ENCODE data around the gene LMNTD1.

LMNTD1 gene

DNA sequence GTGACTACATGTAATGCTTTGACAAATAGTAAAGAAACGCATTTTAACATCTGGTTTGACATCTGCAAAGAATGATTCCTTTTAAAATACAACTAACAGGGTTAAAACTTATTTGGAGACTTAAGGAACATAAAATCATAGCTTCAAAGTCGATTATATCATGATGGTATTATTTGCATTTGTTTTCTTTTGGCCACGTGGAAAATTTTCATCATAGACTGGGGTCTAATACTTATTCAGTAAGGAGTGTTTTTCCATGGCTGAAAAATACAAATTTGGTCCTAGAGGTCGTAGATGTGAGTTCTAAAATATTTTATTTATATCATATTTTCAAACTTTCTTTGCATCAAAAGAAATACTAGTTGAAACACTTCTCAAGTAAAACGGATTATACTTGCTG is 31.5 kb upstream of the LMNTD1 start:
- TF ChIP-seq EZH2 (IDR thresholded peaks at IDR 0.05; ENCODE audit: borderline replicate concordance, low read length) = no peak
- TF ChIP-seq, protein P1, sequence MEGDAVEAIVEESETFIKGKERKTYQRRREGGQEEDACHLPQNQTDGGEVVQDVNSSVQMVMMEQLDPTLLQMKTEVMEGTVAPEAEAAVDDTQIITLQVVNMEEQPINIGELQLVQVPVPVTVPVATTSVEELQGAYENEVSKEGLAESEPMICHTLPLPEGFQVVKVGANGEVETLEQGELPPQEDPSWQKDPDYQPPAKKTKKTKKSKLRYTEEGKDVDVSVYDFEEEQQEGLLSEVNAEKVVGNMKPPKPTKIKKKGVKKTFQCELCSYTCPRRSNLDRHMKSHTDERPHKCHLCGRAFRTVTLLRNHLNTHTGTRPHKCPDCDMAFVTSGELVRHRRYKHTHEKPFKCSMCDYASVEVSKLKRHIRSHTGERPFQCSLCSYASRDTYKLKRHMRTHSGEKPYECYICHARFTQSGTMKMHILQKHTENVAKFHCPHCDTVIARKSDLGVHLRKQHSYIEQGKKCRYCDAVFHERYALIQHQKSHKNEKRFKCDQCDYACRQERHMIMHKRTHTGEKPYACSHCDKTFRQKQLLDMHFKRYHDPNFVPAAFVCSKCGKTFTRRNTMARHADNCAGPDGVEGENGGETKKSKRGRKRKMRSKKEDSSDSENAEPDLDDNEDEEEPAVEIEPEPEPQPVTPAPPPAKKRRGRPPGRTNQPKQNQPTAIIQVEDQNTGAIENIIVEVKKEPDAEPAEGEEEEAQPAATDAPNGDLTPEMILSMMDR (IDR thresholded peaks at IDR 0.05; ENCODE audit: low read length) = no peak
- Histone ChIP-seq H3K4me2 (ENCODE audit: low read length) (no peak overlapping the region), H3F3A (ENCODE audit: insufficient read depth, low read length) (no peaks in the 10 kb centered on the region), H3K27ac (ENCODE audit: low read depth, low read length, poor library complexity, severe bottlenecking) (no peak overlapping the region), H3K9me2 (ENCODE audit: low read depth, low read length) (no peaks in the 10 kb centered on the region), H3K36me3 (ENCODE audit: insufficient read depth, low read length) (no peaks in the 10 kb centered on the region), H3K4me1 (ENCODE audit: insufficient read depth, low read length, severe bottlenecking) (no peaks in the 10 kb centered on the region), H3K4me3 (ENCODE audit: low read depth, low read length, poor library complexity, severe bottlenecking) (no peak overlapping the region), H3K9ac (ENCODE audit: low read length) (no peak overlapping the region), H3K9me3 (ENCODE audit: low read length) (no peaks in the 10 kb centered on the region), H2AFZ (ENCODE audit: low read length) (no peak overlapping the region), H3K27me3 (ENCODE audit: insufficient read depth, low read length) (no peaks in the 10 kb centered on the region), H3K79me2 (ENCODE audit: insufficient read depth, low read length) (no peaks in the 10 kb centered on the region), H4K20me1 (ENCODE audit: insufficient read depth, low read length) (no peaks in the 10 kb centered on the region)

- Histone ChIP-seq H2AFZ (ENCODE audit: low read length) (no peak overlapping the region), H3K9me2 (ENCODE audit: low read depth, low read length) (no peaks in the 10 kb centered on the region), H3K9me3 (ENCODE audit: low read length) (no peaks in the 10 kb centered on the region), H3K4me3 (ENCODE audit: low read depth, low read length, poor library complexity, severe bottlenecking) (no peak overlapping the region), H4K20me1 (ENCODE audit: insufficient read depth, low read length) (no peaks in the 10 kb centered on the region), H3K9ac (ENCODE audit: low read length) (no peak overlapping the region), H3K27me3 (ENCODE audit: insufficient read depth, low read length) (no peaks in the 10 kb centered on the region), H3F3A (ENCODE audit: insufficient read depth, low read length) (no peaks in the 10 kb centered on the region), H3K4me1 (ENCODE audit: insufficient read depth, low read length, severe bottlenecking) (no peaks in the 10 kb centered on the region), H3K4me2 (ENCODE audit: low read length) (no peak overlapping the region), H3K79me2 (ENCODE audit: insufficient read depth, low read length) (no peaks in the 10 kb centered on the region), H3K27ac (ENCODE audit: low read depth, low read length, poor library complexity, severe bottlenecking) (no peak overlapping the region), H3K36me3 (ENCODE audit: insufficient read depth, low read length) (no peaks in the 10 kb centered on the region)
- no peak for TF ChIP-seq EZH2 (IDR thresholded peaks at IDR 0.05; ENCODE audit: borderline replicate concordance, low read length)
- TF ChIP-seq, protein P1 (IDR thresholded peaks at IDR 0.05; ENCODE audit: low read length) = no peak
These were observed 30.5 kb upstream of the LMNTD1 start for GRCh38 chr12:25583545-25583944.

- Histone ChIP-seq H2AFZ (ENCODE audit: low read length) (no peak overlapping the region), H3K4me2 (ENCODE audit: low read length) (no peak overlapping the region), H3K27me3 (ENCODE audit: insufficient read depth, low read length) (no peaks in the 10 kb centered on the region), H3K36me3 (ENCODE audit: insufficient read depth, low read length) (no peaks in the 10 kb centered on the region), H3K9me2 (ENCODE audit: low read depth, low read length) (no peaks in the 10 kb centered on the region), H3F3A (ENCODE audit: insufficient read depth, low read length) (no peaks in the 10 kb centered on the region), H3K9ac (ENCODE audit: low read length) (no peak overlapping the region), H3K4me1 (ENCODE audit: insufficient read depth, low read length, severe bottlenecking) (no peaks in the 10 kb centered on the region), H3K27ac (ENCODE audit: low read depth, low read length, poor library complexity, severe bottlenecking) (no peak overlapping the region), H3K4me3 (ENCODE audit: low read depth, low read length, poor library complexity, severe bottlenecking) (no peak overlapping the region), H3K9me3 (ENCODE audit: low read length) (no peaks in the 10 kb centered on the region), H4K20me1 (ENCODE audit: insufficient read depth, low read length) (no peaks in the 10 kb centered on the region), H3K79me2 (ENCODE audit: insufficient read depth, low read length) (no peaks in the 10 kb centered on the region)
- no peak for TF ChIP-seq EZH2 (IDR thresholded peaks at IDR 0.05; ENCODE audit: borderline replicate concordance, low read length)
- TF ChIP-seq, protein P1 (IDR thresholded peaks at IDR 0.05; ENCODE audit: low read length) = no peak
These were observed 28.0 kb upstream of the LMNTD1 start for GRCh38 chr12:25581067-25581466.

Measured in OCI-LY1 (cell line).